IMR-90 (cell line): Measurements from ENCODE around the gene RFX5.

Experiments
- BHLHE40 ChIP-seq: fragments of 150-350 bp; IDR thresholded peaks from 2 replicates; pipeline ENCODE4 v1.6.1; 2016; ENCODE audit warnings: mild to moderate bottlenecking, low read depth, low read length
- CEBPB ChIP-seq: IDR thresholded peaks from 2 replicates; pipeline ENCODE4 v1.6.1; 2012; ENCODE audit warnings: low read depth, low read length, improper control_type of control experiment
- MAFK ChIP-seq: IDR thresholded peaks from 2 replicates; pipeline ENCODE4 v1.6.1; 2012; ENCODE audit warnings: low read depth, low read length, improper control_type of control experiment
- MAZ ChIP-seq: IDR thresholded peaks from 2 replicates; pipeline ENCODE4 v1.6.1; 2012; ENCODE audit warnings: low read depth, mild to moderate bottlenecking, low read length, improper control_type of control experiment, moderate library complexity, borderline replicate concordance
- NFE2L2 ChIP-seq: fragments of 150-350 bp; IDR thresholded peaks from 2 replicates; pipeline ENCODE4 v1.6.1; 2016; ENCODE audit warnings: low read depth, mild to moderate bottlenecking, low read length
- POLR2A ChIP-seq: IDR thresholded peaks from 2 replicates; pipeline ENCODE4 v1.6.1; 2012; ENCODE audit warnings: mild to moderate bottlenecking, low read depth, low read length
- RAD21 ChIP-seq: IDR thresholded peaks from 2 replicates; pipeline ENCODE4 v1.6.1; 2012; ENCODE audit warnings: low read length, improper control_type of control experiment
- RCOR1 ChIP-seq: IDR thresholded peaks from 2 replicates; pipeline ENCODE4 v1.6.1; 2012; ENCODE audit warnings: mild to moderate bottlenecking, low read length, improper control_type of control experiment; ENCODE audit not compliant: insufficient replicate concordance
- RFX5 ChIP-seq: IDR thresholded peaks from 2 replicates; pipeline ENCODE4 v1.8.0; 2012; ENCODE audit warnings: low read depth, mild to moderate bottlenecking, low read length, moderate library complexity
- SMC3 ChIP-seq: fragments of 150-350 bp; IDR thresholded peaks from 2 replicates; pipeline ENCODE4 v1.6.1; 2016; ENCODE audit warnings: low read depth, mild to moderate bottlenecking, antibody characterized with exemption, low read length, moderate library complexity
- TF ChIP-seq, protein P1 (sequence below): conservative IDR thresholded peaks from 2 replicates; pipeline ENCODE4 v1.5.1; 2012; ENCODE audit warnings: mild to moderate bottlenecking, low read depth, low read length, improper control_type of control experiment
- TF ChIP-seq, protein P2 (sequence below): fragments of 150-350 bp; IDR thresholded peaks from 2 replicates; pipeline ENCODE4 v1.6.1; 2017; ENCODE audit warnings: mild to moderate bottlenecking, antibody characterized with exemption, low read length, low read depth
- TF ChIP-seq, protein P3 (sequence below): fragments of 150-350 bp; IDR thresholded peaks from 2 replicates; pipeline ENCODE4 v1.6.1; 2016; ENCODE audit warnings: low read depth, mild to moderate bottlenecking, low read length, moderate library complexity, borderline replicate concordance

DNA sequence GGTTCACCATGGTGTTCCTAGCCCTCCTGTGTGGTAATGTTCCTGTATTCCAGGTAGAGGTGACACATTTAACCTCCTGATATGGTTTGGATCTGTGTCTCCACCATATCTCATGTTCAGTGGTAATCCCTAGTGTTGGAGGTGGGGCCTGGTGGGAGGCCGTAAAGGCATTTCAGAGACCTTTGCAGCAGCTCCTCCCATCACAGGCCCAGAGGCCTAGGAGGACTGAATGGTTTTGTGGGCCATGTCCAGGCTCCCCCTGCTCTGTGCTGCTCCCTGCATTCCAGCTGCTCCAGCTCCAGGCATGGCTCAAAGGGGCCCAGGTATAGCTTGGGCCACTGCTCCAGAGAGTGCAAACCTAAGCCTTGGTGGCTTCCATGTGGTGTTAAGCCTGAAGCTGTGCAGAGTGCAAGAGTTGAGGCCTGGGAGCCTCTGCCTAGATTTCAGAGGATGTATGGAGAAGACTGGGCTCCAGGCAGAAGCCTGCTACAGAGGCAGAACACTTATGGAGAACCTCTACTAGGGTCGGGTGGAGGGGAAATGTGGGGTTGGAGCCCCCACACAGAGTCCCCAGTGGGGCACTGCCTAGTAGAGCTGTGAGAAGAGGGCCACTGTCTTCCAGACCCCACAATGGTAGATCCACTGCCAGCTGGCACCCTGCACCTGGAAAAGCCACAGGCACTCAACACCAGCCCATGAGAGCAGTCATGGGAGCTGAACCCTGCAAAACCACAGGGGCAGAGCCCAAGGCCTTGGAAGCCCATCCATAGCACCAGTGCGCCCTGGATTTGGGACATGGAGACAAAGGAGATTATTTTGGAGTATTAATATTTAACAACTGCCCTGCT, 15.5 kb upstream of the RFX5 start:
- TF ChIP-seq RAD21 (no peak), MAZ (no peak), RFX5 (no peak), MAFK (no peak), POLR2A (no peak), RCOR1 (no peak), SMC3 (no peak), CEBPB (no peak), BHLHE40 (no peak), NFE2L2 (no peak)
- TF ChIP-seq, protein P1, sequence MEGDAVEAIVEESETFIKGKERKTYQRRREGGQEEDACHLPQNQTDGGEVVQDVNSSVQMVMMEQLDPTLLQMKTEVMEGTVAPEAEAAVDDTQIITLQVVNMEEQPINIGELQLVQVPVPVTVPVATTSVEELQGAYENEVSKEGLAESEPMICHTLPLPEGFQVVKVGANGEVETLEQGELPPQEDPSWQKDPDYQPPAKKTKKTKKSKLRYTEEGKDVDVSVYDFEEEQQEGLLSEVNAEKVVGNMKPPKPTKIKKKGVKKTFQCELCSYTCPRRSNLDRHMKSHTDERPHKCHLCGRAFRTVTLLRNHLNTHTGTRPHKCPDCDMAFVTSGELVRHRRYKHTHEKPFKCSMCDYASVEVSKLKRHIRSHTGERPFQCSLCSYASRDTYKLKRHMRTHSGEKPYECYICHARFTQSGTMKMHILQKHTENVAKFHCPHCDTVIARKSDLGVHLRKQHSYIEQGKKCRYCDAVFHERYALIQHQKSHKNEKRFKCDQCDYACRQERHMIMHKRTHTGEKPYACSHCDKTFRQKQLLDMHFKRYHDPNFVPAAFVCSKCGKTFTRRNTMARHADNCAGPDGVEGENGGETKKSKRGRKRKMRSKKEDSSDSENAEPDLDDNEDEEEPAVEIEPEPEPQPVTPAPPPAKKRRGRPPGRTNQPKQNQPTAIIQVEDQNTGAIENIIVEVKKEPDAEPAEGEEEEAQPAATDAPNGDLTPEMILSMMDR = no peak
- TF ChIP-seq, protein P2, sequence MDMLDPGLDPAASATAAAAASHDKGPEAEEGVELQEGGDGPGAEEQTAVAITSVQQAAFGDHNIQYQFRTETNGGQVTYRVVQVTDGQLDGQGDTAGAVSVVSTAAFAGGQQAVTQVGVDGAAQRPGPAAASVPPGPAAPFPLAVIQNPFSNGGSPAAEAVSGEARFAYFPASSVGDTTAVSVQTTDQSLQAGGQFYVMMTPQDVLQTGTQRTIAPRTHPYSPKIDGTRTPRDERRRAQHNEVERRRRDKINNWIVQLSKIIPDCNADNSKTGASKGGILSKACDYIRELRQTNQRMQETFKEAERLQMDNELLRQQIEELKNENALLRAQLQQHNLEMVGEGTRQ = no peak
- TF ChIP-seq, protein P3, sequence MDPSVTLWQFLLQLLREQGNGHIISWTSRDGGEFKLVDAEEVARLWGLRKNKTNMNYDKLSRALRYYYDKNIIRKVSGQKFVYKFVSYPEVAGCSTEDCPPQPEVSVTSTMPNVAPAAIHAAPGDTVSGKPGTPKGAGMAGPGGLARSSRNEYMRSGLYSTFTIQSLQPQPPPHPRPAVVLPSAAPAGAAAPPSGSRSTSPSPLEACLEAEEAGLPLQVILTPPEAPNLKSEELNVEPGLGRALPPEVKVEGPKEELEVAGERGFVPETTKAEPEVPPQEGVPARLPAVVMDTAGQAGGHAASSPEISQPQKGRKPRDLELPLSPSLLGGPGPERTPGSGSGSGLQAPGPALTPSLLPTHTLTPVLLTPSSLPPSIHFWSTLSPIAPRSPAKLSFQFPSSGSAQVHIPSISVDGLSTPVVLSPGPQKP = no peak
